Measurements from ENCODE around the gene RPGR. TPM values are rescaled to one million over a fixed set of nuclear protein-coding genes. Genes with fewer than 3 reads are reported as not detected.
A peak's percentile ranks its signal among the peaks of the same experiment; 100 is the strongest.

Gene RPGR
- total and polyA plus RNA-seq, 9 of the 15 experiments (the other 6 are each of a cell fraction or from before 2014, with no cell fraction given) = 2.1 to 7.9 (median 5.7) TPM

- TF ChIP-seq, protein P1, sequence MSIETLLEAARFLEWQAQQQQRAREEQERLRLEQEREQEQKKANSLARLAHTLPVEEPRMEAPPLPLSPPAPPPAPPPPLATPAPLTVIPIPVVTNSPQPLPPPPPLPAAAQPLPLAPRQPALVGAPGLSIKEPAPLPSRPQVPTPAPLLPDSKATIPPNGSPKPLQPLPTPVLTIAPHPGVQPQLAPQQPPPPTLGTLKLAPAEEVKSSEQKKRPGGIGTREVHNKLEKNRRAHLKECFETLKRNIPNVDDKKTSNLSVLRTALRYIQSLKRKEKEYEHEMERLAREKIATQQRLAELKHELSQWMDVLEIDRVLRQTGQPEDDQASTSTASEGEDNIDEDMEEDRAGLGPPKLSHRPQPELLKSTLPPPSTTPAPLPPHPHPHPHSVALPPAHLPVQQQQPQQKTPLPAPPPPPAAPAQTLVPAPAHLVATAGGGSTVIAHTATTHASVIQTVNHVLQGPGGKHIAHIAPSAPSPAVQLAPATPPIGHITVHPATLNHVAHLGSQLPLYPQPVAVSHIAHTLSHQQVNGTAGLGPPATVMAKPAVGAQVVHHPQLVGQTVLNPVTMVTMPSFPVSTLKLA (conservative IDR thresholded peaks at IDR 0.05) = peak; percentile 90 to 96
- peak; percentile 83 for TF ChIP-seq CTBP1 (IDR thresholded peaks at IDR 0.05; ENCODE audit: borderline replicate concordance)
- TF ChIP-seq, protein P2, sequence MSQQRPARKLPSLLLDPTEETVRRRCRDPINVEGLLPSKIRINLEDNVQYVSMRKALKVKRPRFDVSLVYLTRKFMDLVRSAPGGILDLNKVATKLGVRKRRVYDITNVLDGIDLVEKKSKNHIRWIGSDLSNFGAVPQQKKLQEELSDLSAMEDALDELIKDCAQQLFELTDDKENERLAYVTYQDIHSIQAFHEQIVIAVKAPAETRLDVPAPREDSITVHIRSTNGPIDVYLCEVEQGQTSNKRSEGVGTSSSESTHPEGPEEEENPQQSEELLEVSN (IDR thresholded peaks at IDR 0.05; ENCODE audit: borderline replicate concordance in 1 of 2, extremely low read depth in 1 of 2, insufficient read depth in 1 of 2, insufficient read length in 1 of 2, low read depth in 1 of 2, low read length in 1 of 2, poor library complexity in 1 of 2, severe bottlenecking in 1 of 2) = peak in 1 of 2 experiments; percentile 16
- TF ChIP-seq ETV5 (CRISPR knock-in tag; IDR thresholded peaks at IDR 0.05; ENCODE audit: low read depth) = peak; percentile 43; the same call in 1 of the 2 replicates
- 0 out of 2 replicates have a peak, but pooled peaks have one; percentile 9 for TF ChIP-seq EGR1 (conservative IDR thresholded peaks at IDR 0.05)
- no peak for TF ChIP-seq CBFA2T3 (IDR thresholded peaks at IDR 0.05)
- TF ChIP-seq, protein P3, sequence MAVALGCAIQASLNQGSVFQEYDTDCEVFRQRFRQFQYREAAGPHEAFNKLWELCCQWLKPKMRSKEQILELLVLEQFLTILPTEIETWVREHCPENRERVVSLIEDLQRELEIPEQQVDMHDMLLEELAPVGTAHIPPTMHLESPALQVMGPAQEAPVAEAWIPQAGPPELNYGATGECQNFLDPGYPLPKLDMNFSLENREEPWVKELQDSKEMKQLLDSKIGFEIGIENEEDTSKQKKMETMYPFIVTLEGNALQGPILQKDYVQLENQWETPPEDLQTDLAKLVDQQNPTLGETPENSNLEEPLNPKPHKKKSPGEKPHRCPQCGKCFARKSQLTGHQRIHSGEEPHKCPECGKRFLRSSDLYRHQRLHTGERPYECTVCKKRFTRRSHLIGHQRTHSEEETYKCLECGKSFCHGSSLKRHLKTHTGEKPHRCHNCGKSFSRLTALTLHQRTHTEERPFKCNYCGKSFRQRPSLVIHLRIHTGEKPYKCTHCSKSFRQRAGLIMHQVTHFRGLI (CRISPR knock-in tag; IDR thresholded peaks at IDR 0.05) = no peak
- no peak for TF ChIP-seq ZNF507 (tag; conservative IDR thresholded peaks at IDR 0.05)
- TF ChIP-seq, protein P4, sequence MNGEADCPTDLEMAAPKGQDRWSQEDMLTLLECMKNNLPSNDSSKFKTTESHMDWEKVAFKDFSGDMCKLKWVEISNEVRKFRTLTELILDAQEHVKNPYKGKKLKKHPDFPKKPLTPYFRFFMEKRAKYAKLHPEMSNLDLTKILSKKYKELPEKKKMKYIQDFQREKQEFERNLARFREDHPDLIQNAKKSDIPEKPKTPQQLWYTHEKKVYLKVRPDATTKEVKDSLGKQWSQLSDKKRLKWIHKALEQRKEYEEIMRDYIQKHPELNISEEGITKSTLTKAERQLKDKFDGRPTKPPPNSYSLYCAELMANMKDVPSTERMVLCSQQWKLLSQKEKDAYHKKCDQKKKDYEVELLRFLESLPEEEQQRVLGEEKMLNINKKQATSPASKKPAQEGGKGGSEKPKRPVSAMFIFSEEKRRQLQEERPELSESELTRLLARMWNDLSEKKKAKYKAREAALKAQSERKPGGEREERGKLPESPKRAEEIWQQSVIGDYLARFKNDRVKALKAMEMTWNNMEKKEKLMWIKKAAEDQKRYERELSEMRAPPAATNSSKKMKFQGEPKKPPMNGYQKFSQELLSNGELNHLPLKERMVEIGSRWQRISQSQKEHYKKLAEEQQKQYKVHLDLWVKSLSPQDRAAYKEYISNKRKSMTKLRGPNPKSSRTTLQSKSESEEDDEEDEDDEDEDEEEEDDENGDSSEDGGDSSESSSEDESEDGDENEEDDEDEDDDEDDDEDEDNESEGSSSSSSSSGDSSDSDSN (IDR thresholded peaks at IDR 0.05; ENCODE audit: borderline replicate concordance in 1 of 2, low read depth in 2 of 2, low read length in 2 of 2) = 0 out of 4 replicates have a peak, but pooled peaks of 1 of the 2 experiments have one; percentile 14
These were observed at the start of gene RPGR (continued) for GRCh38 chrX:38327007-38327774.
